DOHH2 (cell line): ENCODE results near the gene GALNT12.

Experiments
- H3F3A ChIP-seq: fragments of 200-600 bp; sonication (generic), shearing (Covaris generic); 2 replicates; pipeline ENCODE4 v1.6.0; 2016; ENCODE audit warnings: antibody characterized with exemption, mild to moderate bottlenecking; ENCODE audit not compliant: control insufficient read depth, insufficient read depth
- H3K27ac ChIP-seq: fragments of 200-600 bp; sonication (generic); 2 replicates; pipeline ENCODE4 v1.5.1; 2014; ENCODE audit warnings: low read depth, mild to moderate bottlenecking, low read length, moderate library complexity
- H3K27me3 ChIP-seq: fragments of 200-600 bp; sonication (generic); 2 replicates; pipeline ENCODE4 v1.6.1; 2014; ENCODE audit warnings: mild to moderate bottlenecking, low read length, mixed read lengths; ENCODE audit not compliant: control insufficient read depth
- H3K36me3 ChIP-seq: fragments of 200-600 bp; sonication (generic); 2 replicates; pipeline ENCODE4 v1.6.1; 2014; ENCODE audit warnings: mild to moderate bottlenecking, low read length, moderate library complexity, mixed read lengths; ENCODE audit not compliant: control insufficient read depth
- H3K4me1 ChIP-seq: fragments of 200-600 bp; sonication (generic); 2 replicates; pipeline ENCODE4 v1.6.1; 2014; ENCODE audit warnings: mild to moderate bottlenecking, low read length, mixed read lengths; ENCODE audit not compliant: control insufficient read depth
- H3K4me2 ChIP-seq: fragments of 200-600 bp; sonication (generic); 2 replicates; pipeline ENCODE4 v1.6.0; 2014; ENCODE audit warnings: mild to moderate bottlenecking, low read length, moderate library complexity
- H3K4me3 ChIP-seq: fragments of 200-600 bp; sonication (generic); 2 replicates; pipeline ENCODE4 v1.5.1; 2014; ENCODE audit warnings: mild to moderate bottlenecking, low read length, mixed read lengths
- H3K79me2 ChIP-seq: fragments of 200-600 bp; sonication (generic); 2 replicates; pipeline ENCODE4 v1.6.1; 2014; ENCODE audit warnings: mild to moderate bottlenecking, low read length, mixed read lengths; ENCODE audit not compliant: control insufficient read depth
- H3K9me2 ChIP-seq: fragments of 200-600 bp; sonication (generic); replicated peaks from 2 replicates; pipeline ENCODE4 v1.6.1; 2014; ENCODE audit warnings: mild to moderate bottlenecking, low read length, mixed read lengths; ENCODE audit not compliant: control insufficient read depth
- H3K9me3 ChIP-seq: fragments of 200-600 bp; sonication (generic); 2 replicates; pipeline ENCODE4 v1.6.1; 2014; ENCODE audit warnings: antibody characterized with exemption, low read length, mixed read lengths; ENCODE audit not compliant: control insufficient read depth, insufficient read depth
- H4K20me1 ChIP-seq: fragments of 200-600 bp; sonication (generic); 2 replicates; pipeline ENCODE4 v1.6.0; 2014; ENCODE audit warnings: low read depth, mild to moderate bottlenecking, antibody characterized with exemption, low read length, moderate library complexity; ENCODE audit not compliant: control insufficient read depth, insufficient read depth
- EZH2phosphoT487 ChIP-seq: fragments of 200-600 bp; sonication (generic); IDR thresholded peaks from 2 replicates; pipeline ENCODE4 v1.6.1; 2017; ENCODE audit warnings: borderline replicate concordance, mild to moderate bottlenecking, antibody characterized with exemption, low read length, moderate library complexity, mixed read lengths
- TF ChIP-seq, protein P1 (sequence below): fragments of 200-600 bp; sonication (generic); IDR thresholded peaks from one replicate; pipeline ENCODE4 v1.5.1; 2014; ENCODE audit warnings: antibody characterized with exemption, mild to moderate bottlenecking, low read depth, low read length; ENCODE audit not compliant: poor library complexity, severe bottlenecking

GALNT12 gene

DNA sequence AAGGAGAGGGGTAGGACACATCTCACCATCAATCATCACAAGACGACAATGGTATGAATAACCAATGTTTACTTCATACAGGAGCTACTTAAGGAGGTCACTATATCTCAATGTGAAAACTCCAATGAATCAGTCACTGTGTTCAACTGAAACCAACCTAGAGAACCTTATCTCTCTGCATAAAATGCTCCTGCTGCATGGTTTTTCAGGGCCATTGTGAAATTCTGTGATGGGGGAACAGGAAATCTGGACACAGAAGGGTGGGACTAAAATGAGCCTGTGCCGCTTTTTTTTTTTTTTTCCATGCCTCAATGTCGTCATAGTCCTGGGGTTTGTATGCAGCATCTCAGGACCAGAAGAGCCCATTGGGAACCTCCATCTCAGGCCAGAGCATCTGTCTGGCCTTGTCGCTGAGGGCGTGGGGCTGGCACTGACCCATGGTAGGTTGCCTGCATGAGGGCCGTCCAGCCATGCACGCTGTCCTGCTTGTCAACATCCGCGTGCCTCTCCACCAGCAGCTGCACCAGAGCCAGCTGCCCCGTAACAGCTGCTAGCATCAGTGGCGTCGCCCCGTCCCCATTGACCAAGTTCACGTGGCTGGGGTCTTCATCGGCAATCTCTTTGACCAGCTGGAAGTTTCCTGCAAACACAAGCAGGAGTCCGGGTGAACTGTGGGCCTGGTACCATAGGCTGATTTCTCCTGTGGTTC, 23.8 kb upstream of the GALNT12 start:
- H3K36me3 ChIP-seq, result no peaks in the 10 kb centered on the region
- H3K4me2 ChIP-seq, result no peak overlapping the region
- no peaks in the 10 kb centered on the region for H3F3A ChIP-seq
- H3K4me1 ChIP-seq, result no peaks in the 10 kb centered on the region
- H3K27me3 ChIP-seq, result no peaks in the 10 kb centered on the region
- H3K79me2 ChIP-seq, result no peaks in the 10 kb centered on the region
- H3K9me2 ChIP-seq, result no peaks in the 10 kb centered on the region
- H4K20me1 ChIP-seq, result no peaks in the 10 kb centered on the region
- no peaks in the 10 kb centered on the region for H3K9me3 ChIP-seq
- H3K4me3 ChIP-seq, result no peak overlapping the region
- TF ChIP-seq, protein P1, sequence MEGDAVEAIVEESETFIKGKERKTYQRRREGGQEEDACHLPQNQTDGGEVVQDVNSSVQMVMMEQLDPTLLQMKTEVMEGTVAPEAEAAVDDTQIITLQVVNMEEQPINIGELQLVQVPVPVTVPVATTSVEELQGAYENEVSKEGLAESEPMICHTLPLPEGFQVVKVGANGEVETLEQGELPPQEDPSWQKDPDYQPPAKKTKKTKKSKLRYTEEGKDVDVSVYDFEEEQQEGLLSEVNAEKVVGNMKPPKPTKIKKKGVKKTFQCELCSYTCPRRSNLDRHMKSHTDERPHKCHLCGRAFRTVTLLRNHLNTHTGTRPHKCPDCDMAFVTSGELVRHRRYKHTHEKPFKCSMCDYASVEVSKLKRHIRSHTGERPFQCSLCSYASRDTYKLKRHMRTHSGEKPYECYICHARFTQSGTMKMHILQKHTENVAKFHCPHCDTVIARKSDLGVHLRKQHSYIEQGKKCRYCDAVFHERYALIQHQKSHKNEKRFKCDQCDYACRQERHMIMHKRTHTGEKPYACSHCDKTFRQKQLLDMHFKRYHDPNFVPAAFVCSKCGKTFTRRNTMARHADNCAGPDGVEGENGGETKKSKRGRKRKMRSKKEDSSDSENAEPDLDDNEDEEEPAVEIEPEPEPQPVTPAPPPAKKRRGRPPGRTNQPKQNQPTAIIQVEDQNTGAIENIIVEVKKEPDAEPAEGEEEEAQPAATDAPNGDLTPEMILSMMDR, result no peak
- TF ChIP-seq EZH2phosphoT487, result no peak
- no peak overlapping the region for H3K27ac ChIP-seq

DNA sequence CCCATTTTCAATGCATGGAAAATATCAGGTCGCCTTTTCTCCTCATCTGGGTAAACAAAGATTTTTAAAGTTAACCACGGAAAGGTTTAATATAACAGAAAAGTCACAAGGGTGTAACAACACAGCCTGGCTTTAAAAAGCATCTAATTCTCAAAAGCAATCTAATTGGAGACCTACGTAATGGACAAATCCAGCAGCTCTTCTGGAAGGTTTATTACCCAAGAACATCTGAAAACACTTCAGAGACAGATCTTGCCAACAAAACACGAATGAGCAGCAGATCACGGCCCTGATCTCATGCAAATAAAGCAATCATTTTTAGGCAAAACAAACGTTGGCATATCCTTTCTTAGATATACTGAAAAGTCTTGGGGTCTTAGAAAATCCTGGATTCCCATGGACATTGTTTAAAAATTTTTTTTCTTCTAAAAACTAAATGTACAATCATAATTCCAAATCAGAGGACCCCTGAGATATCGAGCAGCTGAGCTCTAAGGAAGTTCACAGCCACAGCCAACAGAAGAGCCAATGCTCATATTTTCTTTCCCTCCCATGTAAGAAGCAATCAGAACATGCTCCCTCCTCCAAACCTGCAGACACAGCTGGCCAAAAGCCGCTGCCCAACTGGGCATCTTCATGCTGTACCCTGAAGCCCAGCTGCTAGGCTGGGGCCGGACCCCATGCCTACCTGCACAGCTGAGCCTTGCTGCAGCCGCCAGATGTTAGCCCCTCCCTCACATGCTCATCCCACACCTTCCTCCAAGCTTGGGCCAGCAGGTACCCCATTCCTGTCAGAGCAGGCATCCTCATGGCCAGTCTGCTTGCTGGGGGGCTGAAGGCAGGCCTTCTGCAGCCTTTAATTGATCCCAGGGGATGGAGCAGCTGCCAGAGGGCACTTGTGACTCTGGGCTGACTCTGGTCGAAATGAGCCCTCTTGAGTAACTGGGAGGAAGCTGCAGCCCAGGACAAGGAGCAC, 22.4 kb upstream of the GALNT12 start:
- no peak overlapping the region for H3K4me3 ChIP-seq
- no peak overlapping the region for H3K4me2 ChIP-seq
- no peak overlapping the region for H3K27ac ChIP-seq

DNA sequence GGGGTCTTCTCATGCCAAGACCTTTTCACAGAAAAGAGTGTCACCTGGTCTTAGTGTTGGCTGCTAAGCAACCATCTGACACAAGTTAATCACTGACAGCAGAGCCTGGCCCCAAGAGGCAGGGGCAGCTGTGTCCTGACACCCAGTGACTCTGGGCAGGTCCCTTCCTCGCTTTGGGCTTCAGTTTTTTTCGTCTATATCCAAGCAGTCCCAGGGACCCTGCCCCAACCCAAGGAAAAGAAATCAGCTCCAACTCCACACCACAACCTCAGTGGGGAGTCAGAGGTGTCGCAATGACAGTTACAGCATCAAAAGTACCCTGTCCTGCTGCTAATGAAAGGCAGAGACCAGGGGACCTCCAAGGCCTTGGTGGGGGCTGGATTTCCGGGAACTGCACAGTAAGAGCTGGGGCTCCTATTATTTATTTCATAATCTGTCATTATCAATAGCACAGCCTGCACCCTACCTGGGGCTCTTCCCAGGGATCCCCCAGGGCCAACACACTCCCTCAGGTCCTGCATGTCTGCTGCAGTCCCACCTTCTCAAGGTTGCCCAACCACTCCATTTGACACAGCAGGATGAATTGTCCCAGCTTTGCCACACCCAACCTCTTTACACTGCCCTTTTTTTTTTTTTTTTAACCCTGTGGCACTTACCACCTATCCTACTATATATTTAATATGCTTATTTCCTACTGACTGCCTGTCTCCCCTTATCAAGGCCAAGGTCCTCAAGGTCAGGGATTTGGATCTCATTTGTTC, 20.5 kb upstream of the GALNT12 start:
- Histone ChIP-seq H3K27ac (no peak overlapping the region), H3K36me3 (no peaks in the 10 kb centered on the region), H3K9me2 (no peaks in the 10 kb centered on the region), H3K4me2 (no peak overlapping the region), H3K4me3 (no peak overlapping the region), H3K79me2 (no peaks in the 10 kb centered on the region), H3K9me3 (no peaks in the 10 kb centered on the region), H3F3A (no peaks in the 10 kb centered on the region), H4K20me1 (no peaks in the 10 kb centered on the region), H3K4me1 (no peaks in the 10 kb centered on the region), H3K27me3 (no peaks in the 10 kb centered on the region)
- TF ChIP-seq, protein P1, result no peak
- TF ChIP-seq EZH2phosphoT487, result no peak

More for the DNA sequence above, 22.4 kb upstream of the GALNT12 start:
- no peaks in the 10 kb centered on the region for H3K9me3 ChIP-seq
- no peaks in the 10 kb centered on the region for H3K36me3 ChIP-seq
- no peaks in the 10 kb centered on the region for H3K4me1 ChIP-seq
- H4K20me1 ChIP-seq, result no peaks in the 10 kb centered on the region
- H3K27me3 ChIP-seq, result no peaks in the 10 kb centered on the region
- TF ChIP-seq, protein P1, result no peak
- TF ChIP-seq EZH2phosphoT487, result no peak
- no peaks in the 10 kb centered on the region for H3K9me2 ChIP-seq
- no peaks in the 10 kb centered on the region for H3F3A ChIP-seq
- H3K79me2 ChIP-seq, result no peaks in the 10 kb centered on the region
